ENCODE results near the gene QRICH2. TPM values are rescaled to one million over a fixed set of nuclear protein-coding genes. Genes with fewer than 3 reads are reported as not detected.
"Not testable (repeated sequence)": the region's sequence is repeated elsewhere in the genome, so short reads cannot be mapped to it uniquely, and the experiment has no call there.

The QRICH2 gene
- total and polyA plus RNA-seq, 2 donors: 2.4 to 3.2 TPM

- no peak overlapping the region for H3K27ac ChIP-seq (ENCODE audit: low read depth)
- 88% methylated on average over 26 of the region's 26 CpGs for WGBS
These were observed 37.9 kb downstream of the QRICH2 start for GRCh38 chr17:76270127-76270592.

GRCh38 chr17:76268991-76269981 lies 38.8 kb downstream of the QRICH2 start:
- DNase-seq (ENCODE audit: extremely low spot score): no peak
- Histone ChIP-seq H3K4me3 (ENCODE audit: low read depth, low read length) (no peak overlapping the region), H3K27ac (ENCODE audit: low read depth) (no peak overlapping the region), H3K4me1 (ENCODE audit: insufficient read depth) (peaks cover 2% of the 10 kb centered on the region), H3K36me3 (ENCODE audit: insufficient read depth) (peaks cover 3% of the 10 kb centered on the region)
- 78% methylated on average over 12 of the region's 12 CpGs for WGBS

More at GRCh38 chr17:76270127-76270592, 37.9 kb downstream of the QRICH2 start:
- Histone ChIP-seq H3K36me3 (ENCODE audit: insufficient read depth) (peaks cover 3% of the 10 kb centered on the region), H3K4me1 (ENCODE audit: insufficient read depth) (peaks cover 2% of the 10 kb centered on the region), H3K4me3 (ENCODE audit: low read depth, low read length) (no peak overlapping the region)
- no peak for DNase-seq (ENCODE audit: extremely low spot score)

- peaks cover 3% of the 10 kb centered on the region for H3K36me3 ChIP-seq (ENCODE audit: insufficient read depth)
- no peak overlapping the region for H3K4me3 ChIP-seq (ENCODE audit: low read depth, low read length)
- peak overlapping the region; percentile 27 for H3K27ac ChIP-seq (ENCODE audit: low read depth)
- 36% methylated on average over 9 of the region's 9 CpGs for WGBS
- DNase-seq (ENCODE audit: extremely low spot score): no peak
- peaks cover 2% of the 10 kb centered on the region for H3K4me1 ChIP-seq (ENCODE audit: insufficient read depth)
These were observed 39.9 kb downstream of the QRICH2 start for GRCh38 chr17:76268015-76268749.

DNA sequence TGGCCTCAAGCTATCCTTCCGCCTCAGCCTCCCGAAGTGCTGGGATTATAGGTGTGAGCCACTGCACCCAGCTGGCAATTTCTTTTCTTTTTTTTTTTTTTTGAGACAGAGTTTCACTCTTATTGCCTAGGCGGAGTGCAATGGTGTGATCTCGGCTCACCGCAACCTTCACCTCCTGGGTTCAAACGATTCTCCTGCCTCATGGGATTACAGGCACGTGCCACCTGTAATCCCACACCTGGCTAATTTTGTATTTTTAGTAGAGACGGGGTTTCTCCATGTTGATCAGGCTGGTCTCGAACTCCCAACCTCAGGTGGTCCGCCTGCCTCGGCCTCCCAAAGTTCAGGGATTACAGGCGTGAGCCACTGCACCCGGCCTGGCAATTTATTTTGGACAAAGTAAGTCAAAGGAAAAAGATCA lies 40.5 kb downstream of the QRICH2 start:
- H3K4me3 ChIP-seq (ENCODE audit: low read depth, low read length); H3K36me3 ChIP-seq (ENCODE audit: insufficient read depth); H3K4me1 ChIP-seq (ENCODE audit: insufficient read depth); DNase-seq (ENCODE audit: extremely low spot score): not testable (repeated sequence)
- 89% methylated on average over 13 of the region's 13 CpGs for WGBS
- peak overlapping the region; percentile 27 for H3K27ac ChIP-seq (ENCODE audit: low read depth)

GRCh38 chr17:76267051-76267576 lies 41.0 kb downstream of the QRICH2 start:
- peaks cover 3% of the 10 kb centered on the region for H3K36me3 ChIP-seq (ENCODE audit: insufficient read depth)
- no peak overlapping the region for H3K27ac ChIP-seq (ENCODE audit: low read depth)
- WGBS: 80% methylated on average over 4 of the region's 4 CpGs
- H3K4me3 ChIP-seq (ENCODE audit: low read depth, low read length): peak overlapping the region; percentile 2
- peaks cover 2% of the 10 kb centered on the region for H3K4me1 ChIP-seq (ENCODE audit: insufficient read depth)
- no peak for DNase-seq (ENCODE audit: extremely low spot score)

DNA sequence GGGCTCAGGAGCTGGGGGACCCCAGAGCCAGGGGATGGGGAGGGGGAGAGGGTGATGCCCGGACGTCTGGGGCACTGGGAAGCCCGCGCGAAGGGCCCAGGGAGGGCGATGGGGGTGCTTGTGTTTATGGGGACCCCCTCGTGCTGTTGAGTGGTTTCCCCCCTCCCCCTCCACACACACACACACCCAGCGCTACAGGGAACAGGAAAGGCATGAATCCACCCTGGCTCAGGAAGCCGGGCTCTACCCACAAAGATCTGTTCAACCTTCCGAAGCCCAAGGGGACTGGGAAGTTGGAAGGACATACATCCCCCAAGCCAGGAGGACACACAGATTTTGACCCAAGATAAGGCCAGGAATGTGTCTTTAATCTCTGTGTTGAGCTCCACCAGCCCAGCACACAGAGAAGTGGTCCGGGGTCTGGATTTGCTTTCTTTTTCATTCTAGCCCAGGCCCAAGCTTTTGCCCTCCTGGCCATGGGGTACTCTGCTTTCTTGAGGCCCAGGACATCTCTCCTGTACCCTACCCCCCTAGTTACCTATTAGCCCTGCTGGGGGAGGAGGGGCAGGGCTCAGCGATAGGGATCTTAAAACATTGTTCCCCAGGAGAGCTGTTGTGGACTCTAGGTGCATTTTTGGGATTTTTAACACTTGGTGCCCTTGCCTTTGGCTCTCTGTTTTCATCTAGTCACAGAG lies 41.7 kb downstream of the QRICH2 start:
- Histone ChIP-seq H3K4me3 (ENCODE audit: low read depth, low read length) (peak overlapping the region; percentile 99), H3K4me1 (ENCODE audit: insufficient read depth) (peaks cover 2% of the 10 kb centered on the region), H3K36me3 (ENCODE audit: insufficient read depth) (peaks cover 3% of the 10 kb centered on the region), H3K27ac (ENCODE audit: low read depth) (peak overlapping the region; percentile 94)
- 3% methylated on average over 12 of the region's 12 CpGs for WGBS
- no peak for DNase-seq (ENCODE audit: extremely low spot score)

DNA sequence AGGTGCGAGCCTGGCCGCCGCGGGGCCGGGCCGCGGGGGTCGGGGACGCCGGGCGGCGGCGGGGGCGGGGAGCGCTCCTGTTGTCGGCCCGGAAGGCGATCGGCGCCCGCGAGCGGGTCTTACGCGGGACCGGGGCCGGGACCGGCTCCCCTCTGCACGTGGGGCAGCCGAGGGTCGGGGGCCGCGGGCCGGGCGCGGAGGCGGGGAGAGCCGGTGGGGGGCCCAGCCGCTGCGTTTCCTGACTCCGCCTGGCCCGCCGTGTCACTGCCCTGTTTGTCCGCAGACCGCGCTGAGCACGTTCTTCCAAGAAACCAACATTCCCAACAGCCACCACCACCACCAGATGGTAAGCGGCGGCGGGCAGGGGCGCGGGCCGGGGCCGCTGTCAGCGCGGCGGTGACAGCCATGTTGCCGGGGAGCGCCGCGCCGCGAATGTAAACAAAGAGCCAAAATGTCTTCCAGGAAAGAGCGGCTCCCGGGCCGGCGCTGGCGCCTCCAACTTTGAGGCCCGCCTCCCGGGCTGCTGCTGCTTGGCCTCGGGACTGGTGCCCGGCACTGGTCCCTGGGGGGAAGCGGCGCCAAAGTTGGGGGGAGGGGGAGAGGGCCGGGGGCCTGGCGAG lies 42.3 kb downstream of the QRICH2 start:
- peak overlapping the region; percentile 94 for H3K27ac ChIP-seq (ENCODE audit: low read depth)
- under 1% methylated on average over 76 of the region's 76 CpGs for WGBS
- peak overlapping the region; percentile 99 for H3K4me3 ChIP-seq (ENCODE audit: low read depth, low read length)
- peaks cover 2% of the 10 kb centered on the region for H3K4me1 ChIP-seq (ENCODE audit: insufficient read depth)
- peaks cover 3% of the 10 kb centered on the region for H3K36me3 ChIP-seq (ENCODE audit: insufficient read depth)
- DNase-seq (ENCODE audit: extremely low spot score): no peak

DNA sequence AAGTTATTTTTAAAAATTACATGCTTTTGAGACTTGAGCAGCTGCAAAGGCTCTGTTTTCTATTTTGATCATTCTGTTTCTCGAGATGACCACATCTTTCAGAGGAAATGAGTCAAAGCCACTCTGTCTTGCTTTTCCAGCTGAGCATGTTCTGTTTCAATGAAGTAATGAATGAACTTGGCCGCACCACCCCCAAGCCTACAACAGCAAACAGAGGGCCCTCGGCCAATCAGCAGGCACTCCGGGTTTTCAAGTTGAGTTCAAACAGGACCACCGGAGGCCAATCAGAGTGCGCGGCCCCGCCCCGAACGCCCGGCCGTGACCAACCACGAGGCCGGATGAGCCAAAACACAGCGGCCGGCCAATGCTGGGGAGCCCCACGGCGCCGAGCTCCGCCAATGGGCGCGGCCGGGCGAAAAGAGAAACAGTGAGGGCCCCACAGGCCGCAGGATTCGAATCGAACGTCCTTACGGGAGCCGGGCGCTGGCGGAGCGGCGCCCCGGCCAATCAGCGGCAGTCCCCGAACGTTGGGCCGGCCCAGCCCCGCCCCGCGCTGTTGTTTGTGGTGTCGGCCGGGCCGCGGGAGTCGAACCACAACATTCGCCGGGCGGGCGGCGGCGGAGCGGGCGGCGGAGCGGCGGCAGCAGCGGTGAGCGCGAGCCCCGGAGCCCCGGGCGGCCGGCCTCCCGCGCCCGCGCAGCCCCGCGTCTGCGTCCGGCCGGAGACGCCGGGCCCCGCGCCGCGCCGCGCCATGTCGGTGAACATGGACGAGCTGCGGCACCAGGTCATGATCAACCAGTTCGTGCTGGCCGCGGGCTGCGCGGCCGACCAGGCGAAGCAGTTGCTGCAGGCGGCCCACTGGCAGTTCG lies 43.1 kb downstream of the QRICH2 start, which contains the start of gene UBALD2:
UBALD2 (plus strand) TSS at position 594 of the 869 bp plus-strand sequence; CDS start at position 752, 158 bp downstream.
- H3K36me3 ChIP-seq (ENCODE audit: insufficient read depth): peaks cover 2% of the 10 kb centered on the region
- peak within 1 kb of the TSS; percentile 99 for H3K4me3 ChIP-seq (ENCODE audit: low read depth, low read length)
- under 1% methylated on average over 94 of the region's 94 CpGs for WGBS

GRCh38 chr17:76264425-76264754 lies 43.7 kb downstream of the QRICH2 start:
- no peak overlapping the region for H3K4me3 ChIP-seq (ENCODE audit: low read depth, low read length)
- DNase-seq (ENCODE audit: extremely low spot score): no peak
- no peak overlapping the region for H3K27ac ChIP-seq (ENCODE audit: low read depth)
- H3K4me1 ChIP-seq (ENCODE audit: insufficient read depth): peaks cover 2% of the 10 kb centered on the region
- 35% methylated on average over 9 of the region's 9 CpGs for WGBS
- H3K36me3 ChIP-seq (ENCODE audit: insufficient read depth): no peaks in the 10 kb centered on the region

More for the DNA sequence above, 43.1 kb downstream of the QRICH2 start, which contains the start of gene UBALD2:
- Histone ChIP-seq H3K27ac (ENCODE audit: low read depth) (peak within 1 kb of the TSS; percentile 94), H3K4me1 (ENCODE audit: insufficient read depth) (peaks cover 2% of the 10 kb centered on the region)
- DNase-seq (ENCODE audit: extremely low spot score): peak; percentile 97

- Histone ChIP-seq H3K36me3 (ENCODE audit: insufficient read depth) (no peaks in the 10 kb centered on the region), H3K27ac (ENCODE audit: low read depth) (no peak overlapping the region), H3K4me3 (ENCODE audit: low read depth, low read length) (no peak overlapping the region), H3K4me1 (ENCODE audit: insufficient read depth) (peaks cover 2% of the 10 kb centered on the region)
- no peak for DNase-seq (ENCODE audit: extremely low spot score)
- 92% methylated on average over 5 of the region's 5 CpGs for WGBS
These were observed 44.2 kb downstream of the QRICH2 start for GRCh38 chr17:76263896-76264295.

DNA sequence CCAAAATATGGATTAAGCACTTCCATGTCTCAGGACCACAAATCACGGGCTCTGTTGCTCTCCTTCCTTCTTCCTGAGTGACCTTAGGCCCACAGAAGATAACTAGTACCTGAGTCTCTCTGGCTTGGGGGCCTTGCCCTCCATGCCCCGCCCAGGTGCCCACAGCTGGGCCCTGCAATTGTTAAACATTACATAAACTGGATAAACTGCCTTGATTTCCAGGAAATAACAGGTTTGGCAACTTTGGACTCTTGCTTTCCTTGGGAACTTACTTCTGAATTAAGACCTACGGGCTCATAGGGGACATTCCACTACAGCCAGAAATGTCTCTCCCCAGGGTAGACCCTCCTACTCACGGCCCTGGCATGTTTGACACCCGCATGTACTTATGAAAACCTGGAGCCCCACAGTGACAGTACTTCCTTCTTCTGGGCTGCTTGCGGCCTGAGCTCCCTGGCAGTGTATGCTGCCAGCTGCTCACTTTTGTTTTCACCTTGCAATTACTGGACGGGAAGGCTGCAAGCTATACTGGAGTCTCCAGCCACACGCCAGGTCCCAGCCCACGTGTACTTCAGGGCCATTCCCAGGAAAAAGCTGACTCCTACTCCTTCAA lies 45.2 kb downstream of the QRICH2 start:
- Histone ChIP-seq H3K36me3 (ENCODE audit: insufficient read depth) (no peaks in the 10 kb centered on the region), H3K27ac (ENCODE audit: low read depth) (peak overlapping the region; percentile 54), H3K4me3 (ENCODE audit: low read depth, low read length) (no peak overlapping the region), H3K4me1 (ENCODE audit: insufficient read depth) (peaks cover 2% of the 10 kb centered on the region)
- 68% methylated on average over 9 of the region's 9 CpGs for WGBS
- DNase-seq (ENCODE audit: extremely low spot score): no peak

Data from urinary bladder (tissue), 4 donors.